Kidney (tissue), 14 donors: ENCODE results near the gene ADGRG1. TPM values are rescaled to one million over a fixed set of nuclear protein-coding genes. Genes with fewer than 3 reads are reported as not detected.

Source experiments
- DNase-seq, 5 donors: peaks; one replicate each; pipeline ENCODE4 v3.0.0-alpha.2; 2013 to 2020
- FAIRE-seq: peaks from 2 replicates; lab custom pipeline; 2012; peaks lifted over from hg19 to GRCh38; lab: Jason Lieb, UNC
- H3K27ac ChIP-seq, 2 donors: one replicate each; pipeline ENCODE4 v1.7.0; 2013; ENCODE audit warnings: low read depth in 2 of 2, low read length in 2 of 2, inconsistent platforms in 1 of 2
- H3K27me3 ChIP-seq: one replicate; pipeline ENCODE4 v1.7.1; 2013; ENCODE audit warnings: low read length, inconsistent platforms; ENCODE audit not compliant: control insufficient read depth, insufficient read depth
- H3K36me3 ChIP-seq, 3 donors: one replicate each; pipeline versions ENCODE4 v1.7.0 to v1.7.1; 2013; ENCODE audit warnings: low read length in 3 of 3, control low read depth in 1 of 3, inconsistent platforms in 1 of 3; ENCODE audit not compliant: insufficient read depth in 3 of 3, control insufficient read depth in 2 of 3
- H3K4me1 ChIP-seq, 3 donors: one replicate each; pipeline versions ENCODE4 v1.7.0 to v1.7.1; 2013; ENCODE audit warnings: low read length in 3 of 3, inconsistent platforms in 1 of 3, low read depth in 1 of 3; ENCODE audit not compliant: control insufficient read depth in 2 of 3, insufficient read depth in 2 of 3
- H3K4me3 ChIP-seq, 3 donors: one replicate each; pipeline versions ENCODE4 v1.7.0 to v1.8.1; 2013; ENCODE audit warnings: low read length in 3 of 3, control low read depth in 1 of 3, inconsistent platforms in 1 of 3
- H3K9ac ChIP-seq, 3 donors: one replicate each; pipeline versions ENCODE4 v1.7.0 to v1.7.1; 2013; ENCODE audit warnings: low read length in 3 of 3, control low read depth in 1 of 3, inconsistent platforms in 1 of 3
- H3K9me3 ChIP-seq, 3 donors: one replicate each; pipeline versions ENCODE4 v1.7.0 to v1.7.1; 2013; ENCODE audit warnings: low read length in 3 of 3, control low read depth in 1 of 3, inconsistent platforms in 1 of 3; ENCODE audit not compliant: control insufficient read depth in 2 of 3, insufficient read depth in 1 of 3
- intact Hi-C: fragments of 100-400 bp; cut with DNase I; formaldehyde crosslinking; loops from one replicate; pipeline ENCODE4 v1.11.1; 2022
- polyA plus RNA-seq: library from polyadenylated mRNA; stranded (reverse); fragments of 350-450 nt; fragmentation: Illumina TruSeq; extraction: RNeasy Lipid Tissue Mini Kit (QIAGEN cat#74804); gene quantifications from one replicate; pipeline ENCODE4 v1.2.3, GENCODE V29; 2014; ENCODE audit warnings: low read depth, low replicate concordance; ENCODE audit not compliant: insufficient read depth
- total RNA-seq: library from RNA; stranded (reverse); fragmentation: NEBNext Ultra II Directional; extraction: Animal tissue kit (Norgen Biotek cat#: 25700); gene quantifications from one replicate; pipeline ENCODE4 v1.2.1, GENCODE V29; 2021
- TF ChIP-seq, protein P1 (sequence below): IDR thresholded peaks from 3 replicates; pipeline ENCODE4 v1.5.1; 2012; ENCODE audit warnings: mild to moderate bottlenecking, moderate library complexity, borderline replicate concordance; ENCODE audit not compliant: insufficient read depth; ENCODE audit errors: extremely low read depth
- donor health status: control.
- donor health status: control.
- donor health status: control.
- donor health status: control.
- donor health status: control.
- donor health status: DM: yes; HTN: yes; CAD: no.
- donor health status: Normal renal cell carcinoma (clear cell type).

Gene ADGRG1
- total and polyA plus RNA-seq, 2 donors from 2014 or later: 188 to 351 TPM

DNA sequence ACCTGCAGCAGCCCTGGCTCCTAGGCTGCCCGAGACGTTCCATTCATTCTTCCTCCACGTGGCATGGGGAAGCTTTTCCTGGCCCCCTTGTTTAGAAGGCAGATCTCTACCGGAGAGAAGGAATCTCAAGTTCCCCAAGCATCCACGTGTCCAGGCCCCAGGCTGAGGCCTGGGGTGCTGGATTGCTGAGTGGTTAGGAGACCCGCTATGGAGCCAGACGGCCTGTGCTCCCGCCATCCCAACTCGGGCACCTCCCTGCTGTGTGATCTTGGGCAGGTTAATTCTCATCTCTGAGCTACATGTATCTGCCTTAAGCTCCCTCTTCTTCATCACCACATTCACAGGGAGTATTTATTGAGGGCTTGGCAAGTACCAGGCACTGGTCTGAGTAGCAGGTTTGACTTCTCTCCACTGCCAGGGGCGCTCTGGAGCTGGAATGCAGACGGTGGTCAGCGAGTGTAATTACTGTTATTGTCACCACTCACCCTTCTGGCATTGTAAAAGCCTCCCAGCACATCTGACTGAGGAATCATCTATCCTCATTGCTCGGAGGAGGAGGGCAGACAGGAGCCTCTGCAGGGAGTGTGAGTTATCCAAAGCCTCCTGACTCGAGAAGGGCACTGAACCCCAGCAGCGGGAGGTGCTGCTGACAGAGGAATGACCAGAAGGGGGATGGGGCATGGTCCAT lies 1.1 kb upstream of the ADGRG1 start:
- FAIRE-seq (no peak), DNase-seq (peak; percentile 64 to 76 (median 66))
- H3K36me3 ChIP-seq: no peaks in the 10 kb centered on the region
- peak overlapping the region in 2 of 3 donors; percentile 43 to 81 for H3K9ac ChIP-seq
- H3K9me3 ChIP-seq: peaks cover 0 to 2% (median 0%) of the 10 kb centered on the region in 3 donors
- H3K4me1 ChIP-seq: peaks cover 6 to 82% (median 70%) of the 10 kb centered on the region in 3 donors
- peak overlapping the region; percentile 98 to 99 for H3K27ac ChIP-seq
- H3K4me3 ChIP-seq: peak overlapping the region in 2 of 3 donors; percentile 9 to 10
- TF ChIP-seq, protein P1, sequence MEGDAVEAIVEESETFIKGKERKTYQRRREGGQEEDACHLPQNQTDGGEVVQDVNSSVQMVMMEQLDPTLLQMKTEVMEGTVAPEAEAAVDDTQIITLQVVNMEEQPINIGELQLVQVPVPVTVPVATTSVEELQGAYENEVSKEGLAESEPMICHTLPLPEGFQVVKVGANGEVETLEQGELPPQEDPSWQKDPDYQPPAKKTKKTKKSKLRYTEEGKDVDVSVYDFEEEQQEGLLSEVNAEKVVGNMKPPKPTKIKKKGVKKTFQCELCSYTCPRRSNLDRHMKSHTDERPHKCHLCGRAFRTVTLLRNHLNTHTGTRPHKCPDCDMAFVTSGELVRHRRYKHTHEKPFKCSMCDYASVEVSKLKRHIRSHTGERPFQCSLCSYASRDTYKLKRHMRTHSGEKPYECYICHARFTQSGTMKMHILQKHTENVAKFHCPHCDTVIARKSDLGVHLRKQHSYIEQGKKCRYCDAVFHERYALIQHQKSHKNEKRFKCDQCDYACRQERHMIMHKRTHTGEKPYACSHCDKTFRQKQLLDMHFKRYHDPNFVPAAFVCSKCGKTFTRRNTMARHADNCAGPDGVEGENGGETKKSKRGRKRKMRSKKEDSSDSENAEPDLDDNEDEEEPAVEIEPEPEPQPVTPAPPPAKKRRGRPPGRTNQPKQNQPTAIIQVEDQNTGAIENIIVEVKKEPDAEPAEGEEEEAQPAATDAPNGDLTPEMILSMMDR: peak; percentile 2
- H3K27me3 ChIP-seq: peaks cover 2% of the 10 kb centered on the region
- intact Hi-C loops: no loop called here

DNA sequence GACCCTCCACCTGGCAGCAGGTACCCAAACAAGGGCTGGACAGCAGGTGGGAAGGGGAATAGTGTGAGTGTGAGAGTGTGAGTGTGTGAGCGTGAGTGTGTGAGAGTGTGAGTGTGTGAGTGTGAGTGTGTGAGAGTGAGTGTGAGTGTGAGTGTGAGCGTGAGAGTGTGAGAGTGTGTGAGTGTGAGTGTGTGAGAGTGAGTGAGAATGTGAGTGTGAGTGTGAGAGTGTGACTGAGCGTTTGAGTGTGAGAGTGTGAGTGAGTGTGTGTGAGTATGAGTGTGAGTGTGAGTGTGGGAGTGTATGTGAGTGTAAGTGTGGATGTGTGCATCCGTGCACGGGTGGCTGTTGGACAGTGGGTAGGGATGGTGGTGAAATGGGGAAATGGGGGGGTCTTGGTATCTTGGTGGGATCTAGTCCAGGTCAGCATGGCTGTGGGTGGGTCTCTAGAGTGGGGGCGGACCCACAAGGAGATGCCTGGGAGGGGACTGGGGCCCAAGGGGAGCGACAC lies 408 bp downstream of the ADGRG1 start:
- peaks cover 2% of the 10 kb centered on the region for H3K27me3 ChIP-seq
- DNase-seq (peak in 1 of 5 donors; percentile 60), FAIRE-seq (no peak)
- H3K9ac ChIP-seq: peak overlapping the region; percentile 35 to 99 (median 84)
- H3K4me1 ChIP-seq: peaks cover 4 to 78% (median 64%) of the 10 kb centered on the region in 3 donors
- TF ChIP-seq, protein P1: no peak
- peaks cover 0 to 2% (median 0%) of the 10 kb centered on the region in 3 donors for H3K9me3 ChIP-seq
- peak overlapping the region; percentile 58 to 91 (median 88) for H3K4me3 ChIP-seq
- intact Hi-C loops: no loop called here
- H3K27ac ChIP-seq: peak overlapping the region; percentile 98 to 99
- H3K36me3 ChIP-seq: no peaks in the 10 kb centered on the region

DNA sequence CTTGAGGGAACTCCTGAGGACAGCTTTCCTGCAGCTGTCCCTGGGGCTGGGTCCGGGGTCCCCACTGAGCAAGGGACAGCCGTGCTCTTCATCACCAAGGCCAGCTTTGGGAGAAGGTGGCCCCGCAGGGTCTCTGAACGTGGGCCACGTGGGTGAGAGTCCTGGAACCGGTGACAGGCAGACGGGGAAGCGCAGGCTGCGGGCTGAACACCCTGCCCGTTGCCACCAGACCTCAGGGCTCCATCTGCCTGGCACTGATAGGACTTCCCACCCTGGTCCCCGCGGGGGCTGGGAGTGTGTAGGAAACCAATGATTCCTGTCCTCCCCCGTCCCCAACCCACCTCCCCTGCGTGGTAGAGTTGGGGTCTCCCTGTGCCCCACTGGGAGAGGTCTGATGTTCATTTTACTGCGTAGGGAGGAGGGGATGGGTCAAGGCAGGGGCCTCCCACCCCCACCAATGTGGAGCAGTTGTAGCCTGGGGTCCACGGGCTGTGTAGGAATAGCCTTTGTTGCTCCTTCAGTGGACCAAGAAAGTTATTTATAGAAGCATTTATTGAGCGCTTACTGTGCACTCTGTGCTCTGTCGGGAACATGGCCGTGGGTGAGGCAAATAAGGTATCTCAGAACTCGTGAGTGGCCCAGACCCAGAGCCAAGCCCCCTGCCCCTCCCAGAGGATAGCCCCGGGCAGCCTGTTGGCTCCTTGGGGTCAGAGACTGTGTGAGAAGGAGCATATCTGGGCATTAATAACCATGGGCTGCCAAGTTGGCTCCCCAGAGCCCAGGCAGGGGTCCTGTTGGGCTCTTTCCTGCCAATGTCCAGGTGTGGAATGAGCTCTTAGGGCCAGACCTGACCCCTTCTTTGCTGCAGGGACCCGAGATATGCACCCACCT lies 1.3 kb downstream of the ADGRG1 start:
- H3K36me3 ChIP-seq: no peaks in the 10 kb centered on the region
- H3K4me3 ChIP-seq: peak overlapping the region in 2 of 3 donors; percentile 88 to 91
- peaks cover 0 to 2% (median 0%) of the 10 kb centered on the region in 3 donors for H3K9me3 ChIP-seq
- no peak for FAIRE-seq
- TF ChIP-seq, protein P1: no peak
- intact Hi-C loops: no loop called here
- peaks cover 2% of the 10 kb centered on the region for H3K27me3 ChIP-seq
- peaks cover 4 to 77% (median 63%) of the 10 kb centered on the region in 3 donors for H3K4me1 ChIP-seq
- peak overlapping the region in 2 of 3 donors; percentile 84 to 99 for H3K9ac ChIP-seq
- peak overlapping the region; percentile 98 to 99 for H3K27ac ChIP-seq
- peak in 1 of 5 donors; percentile 61 for DNase-seq
